ENCODE data around the gene CCSER1.

DNA sequence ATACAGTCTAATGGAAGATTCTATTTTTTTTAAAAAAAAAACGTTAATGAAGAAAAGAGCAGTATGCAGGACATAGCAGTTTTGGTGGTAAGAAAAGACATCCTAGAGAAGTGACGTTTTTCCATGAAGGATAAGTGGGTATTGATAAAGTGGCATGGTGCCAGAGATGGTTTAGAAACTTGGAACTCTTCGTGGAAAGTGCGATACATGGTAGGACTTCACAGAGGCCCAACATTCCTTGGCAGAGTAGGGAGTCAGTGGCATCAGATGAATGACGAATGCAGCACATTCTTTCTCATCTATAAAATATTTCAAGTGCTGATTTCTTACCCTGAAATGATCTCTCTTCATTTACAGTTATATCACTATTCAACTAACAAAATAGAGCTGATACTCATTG is 298.7 kb downstream of the CCSER1 start:
- TF ChIP-seq POLR2A (IDR thresholded peaks at IDR 0.05), result no peak
- TF ChIP-seq, protein P1, sequence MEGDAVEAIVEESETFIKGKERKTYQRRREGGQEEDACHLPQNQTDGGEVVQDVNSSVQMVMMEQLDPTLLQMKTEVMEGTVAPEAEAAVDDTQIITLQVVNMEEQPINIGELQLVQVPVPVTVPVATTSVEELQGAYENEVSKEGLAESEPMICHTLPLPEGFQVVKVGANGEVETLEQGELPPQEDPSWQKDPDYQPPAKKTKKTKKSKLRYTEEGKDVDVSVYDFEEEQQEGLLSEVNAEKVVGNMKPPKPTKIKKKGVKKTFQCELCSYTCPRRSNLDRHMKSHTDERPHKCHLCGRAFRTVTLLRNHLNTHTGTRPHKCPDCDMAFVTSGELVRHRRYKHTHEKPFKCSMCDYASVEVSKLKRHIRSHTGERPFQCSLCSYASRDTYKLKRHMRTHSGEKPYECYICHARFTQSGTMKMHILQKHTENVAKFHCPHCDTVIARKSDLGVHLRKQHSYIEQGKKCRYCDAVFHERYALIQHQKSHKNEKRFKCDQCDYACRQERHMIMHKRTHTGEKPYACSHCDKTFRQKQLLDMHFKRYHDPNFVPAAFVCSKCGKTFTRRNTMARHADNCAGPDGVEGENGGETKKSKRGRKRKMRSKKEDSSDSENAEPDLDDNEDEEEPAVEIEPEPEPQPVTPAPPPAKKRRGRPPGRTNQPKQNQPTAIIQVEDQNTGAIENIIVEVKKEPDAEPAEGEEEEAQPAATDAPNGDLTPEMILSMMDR (IDR thresholded peaks at IDR 0.05), result no peak
